Endothelial cell of umbilical vein (primary cell): ENCODE results near the gene EIF4E. TPM values are rescaled to one million over a fixed set of nuclear protein-coding genes. Genes with fewer than 3 reads are reported as not detected.

Experiments
- BruUV-seq: library from RNA; stranded (reverse); fragments of 400-500 nt; replicated peaks from 2 replicates; lab custom pipeline; 2021; lab: Mats Ljungman, UMichigan
- CTCF ChIA-PET: fragments of 300-600, 350-600 bp; sonication (Branson Sonifier 250); formaldehyde crosslinking; loops from one replicate; lab custom pipeline; 2021; ENCODE audit warnings: antibody characterized with exemption, inconsistent platforms; lab: Charles Lee
- POLR2A ChIA-PET: fragments of 300-600, 350-600 bp; sonication (Branson Sonifier 250); formaldehyde crosslinking; loops from one replicate; lab custom pipeline; 2021; ENCODE audit warnings: antibody characterized with exemption, inconsistent platforms; lab: Charles Lee
- DNase-seq: peaks from one replicate; pipeline ENCODE4 v3.0.0-alpha.2; 2011; ENCODE audit warnings: low read depth, low spot score
- FAIRE-seq: peaks from 2 replicates; lab custom pipeline; 2011; peaks lifted over from hg19 to GRCh38; lab: Jason Lieb, UNC
- H2AFZ ChIP-seq: 2 replicates; pipeline ENCODE4 v1.6.0; 2012; ENCODE audit warnings: low read depth, low read length, control low read depth, inconsistent platforms
- H3K27ac ChIP-seq: 2 replicates; pipeline ENCODE4 v1.5.1; 2011; ENCODE audit warnings: low read depth, mild to moderate bottlenecking, control low read depth, low read length, moderate library complexity; ENCODE audit not compliant: insufficient read depth
- H3K27me3 ChIP-seq, 2 experiments: 2 replicates each; pipeline versions ENCODE4 v1.6.0 to v1.6.1; 2011; ENCODE audit warnings: low read length in 2 of 2, mixed read lengths in 1 of 2; ENCODE audit not compliant: control insufficient read depth in 2 of 2, insufficient read depth in 2 of 2
- H3K36me3 ChIP-seq, 2 experiments: 2 replicates in 1 of 2; 3 replicates in 1 of 2; pipeline ENCODE4 v1.5.1; 2011; ENCODE audit warnings: low read length in 2 of 2, mild to moderate bottlenecking in 1 of 2, moderate library complexity in 1 of 2; ENCODE audit not compliant: control insufficient read depth in 2 of 2, insufficient read depth in 2 of 2; ENCODE audit errors: extremely low read depth in 1 of 2
- H3K4me1 ChIP-seq: 3 replicates; pipeline ENCODE4 v1.5.1; 2011; ENCODE audit warnings: mild to moderate bottlenecking, low read length; ENCODE audit not compliant: control insufficient read depth, insufficient read depth; ENCODE audit errors: extremely low read depth
- H3K4me2 ChIP-seq: 2 replicates; pipeline ENCODE4 v1.6.1; 2011; ENCODE audit warnings: low read length, control low read depth, mixed read lengths; ENCODE audit not compliant: insufficient read depth
- H3K4me3 ChIP-seq, 3 experiments: fragments of 200-600 bp in 1 of 3; sonication (generic), shearing (Covaris generic) in 1 of 3; replicated peaks in 1 of 3; 2 replicates each; pipeline ENCODE4 v1.5.1; 2011 to 2016; ENCODE audit warnings: control low read depth in 3 of 3, low read length in 3 of 3, mild to moderate bottlenecking in 2 of 3, inconsistent platforms in 1 of 3, low read depth in 1 of 3, moderate library complexity in 1 of 3; ENCODE audit not compliant: insufficient read depth in 1 of 3
- H3K79me2 ChIP-seq: 2 replicates; pipeline ENCODE4 v1.6.0; 2012; ENCODE audit warnings: low read length, inconsistent platforms; ENCODE audit not compliant: control insufficient read depth, insufficient read depth
- H3K9ac ChIP-seq: replicated peaks from 2 replicates; pipeline ENCODE3; 2011; ENCODE audit warnings: low read length, control low read depth; ENCODE audit not compliant: insufficient read depth; ENCODE audit errors: extremely low read depth
- H3K9me1 ChIP-seq: replicated peaks from 3 replicates; pipeline ENCODE4 v1.6.0; 2011; ENCODE audit warnings: mild to moderate bottlenecking, low read length; ENCODE audit not compliant: control insufficient read depth, insufficient read depth; ENCODE audit errors: extremely low read depth
- H3K9me3 ChIP-seq: replicated peaks from 2 replicates; pipeline ENCODE4 v1.5.1; 2012; ENCODE audit warnings: low read length, inconsistent platforms; ENCODE audit not compliant: control insufficient read depth, insufficient read depth
- H4K20me1 ChIP-seq: replicated peaks from 2 replicates; pipeline ENCODE3; 2011; ENCODE audit warnings: mild to moderate bottlenecking, low read length; ENCODE audit not compliant: control insufficient read depth, insufficient read depth; ENCODE audit errors: extremely low read depth
- EZH2 ChIP-seq: IDR thresholded peaks from 2 replicates; pipeline ENCODE4 v1.6.1; 2012; ENCODE audit warnings: borderline replicate concordance, low read depth, mild to moderate bottlenecking, moderate library complexity, low read length, inconsistent platforms; ENCODE audit not compliant: severe bottlenecking
- FOS ChIP-seq: IDR thresholded peaks from 2 replicates; pipeline ENCODE4 v1.6.1; 2011; ENCODE audit warnings: mild to moderate bottlenecking, low read length, moderate library complexity, borderline replicate concordance; ENCODE audit not compliant: insufficient read depth
- GATA2 ChIP-seq: IDR thresholded peaks from 2 replicates; pipeline ENCODE4 v1.7.0; 2011; ENCODE audit warnings: low read depth, mild to moderate bottlenecking, moderate library complexity, mixed read lengths, low read length; ENCODE audit not compliant: insufficient read length, insufficient read depth
- JUN ChIP-seq: IDR thresholded peaks from 2 replicates; pipeline ENCODE4 v1.6.1; 2011; ENCODE audit warnings: borderline replicate concordance, low read depth; ENCODE audit not compliant: insufficient read length, insufficient read depth
- MAX ChIP-seq: IDR thresholded peaks from 2 replicates; pipeline ENCODE4 v1.6.1; 2011; ENCODE audit not compliant: insufficient read depth, insufficient read length
- MYC ChIP-seq: IDR thresholded peaks from one replicate; pipeline ENCODE4 v1.6.1; 2011; ENCODE audit warnings: mild to moderate bottlenecking, low read depth, low read length
- POLR2A ChIP-seq: IDR thresholded peaks from 2 replicates; pipeline ENCODE4 v1.6.1; 2012; ENCODE audit warnings: low read depth, mild to moderate bottlenecking, control low read depth, low read length
- POLR2AphosphoS5 ChIP-seq: IDR thresholded peaks from 2 replicates; pipeline ENCODE4 v1.6.1; 2012; ENCODE audit warnings: low read depth, mild to moderate bottlenecking, control low read depth, low read length, moderate library complexity; ENCODE audit not compliant: insufficient read depth
- dilution Hi-C: fragments of 300-500 bp; cut with MboI; formaldehyde crosslinking; loops from one replicate; pipeline ENCODE4 v1.15.0; 2019; ENCODE audit warnings: low sequenced_read_pairs; ENCODE audit not compliant: extremely low pct_ligation_motif_present
- intact Hi-C: fragments of 100-400 bp; cut with micrococcal nuclease; formaldehyde crosslinking; loops from one replicate; pipeline ENCODE4 v1.10.0; 2022
- polyA plus RNA-seq, 4 experiments: library from polyadenylated mRNA; depleted of rRNA in 3 of 4; stranded (reverse) in 3 of 4; unstranded in 1 of 4; fragments of >200 nt; gene quantifications; 2 replicates each; pipeline versions ENCODE4 v1.2.1 to v1.2.3, GENCODE V29; 2011 to 2012; ENCODE audit warnings: missing spikeins in 1 of 4
- total RNA-seq: library from RNA; stranded (reverse); gene quantifications from 2 replicates; pipeline ENCODE4 v1.2.3, GENCODE V29; 2021
- TF ChIP-seq, protein P1 (sequence below), 2 donors: IDR thresholded peaks; 1 replicate in 1 of 2; 2 replicates in 1 of 2; pipeline ENCODE4 v1.5.1; 2011; ENCODE audit warnings: low read length in 2 of 2, mild to moderate bottlenecking in 2 of 2, moderate library complexity in 2 of 2, control low read depth in 1 of 2, inconsistent platforms in 1 of 2, low read depth in 1 of 2; ENCODE audit not compliant: insufficient read depth in 1 of 2; ENCODE audit errors: extremely low read depth in 1 of 2

Gene EIF4E
- total and polyA plus RNA-seq, 2 donors (not counting 3 experiments of a cell fraction or from before 2014, with no cell fraction given) = 40.3 to 107 TPM

DNA sequence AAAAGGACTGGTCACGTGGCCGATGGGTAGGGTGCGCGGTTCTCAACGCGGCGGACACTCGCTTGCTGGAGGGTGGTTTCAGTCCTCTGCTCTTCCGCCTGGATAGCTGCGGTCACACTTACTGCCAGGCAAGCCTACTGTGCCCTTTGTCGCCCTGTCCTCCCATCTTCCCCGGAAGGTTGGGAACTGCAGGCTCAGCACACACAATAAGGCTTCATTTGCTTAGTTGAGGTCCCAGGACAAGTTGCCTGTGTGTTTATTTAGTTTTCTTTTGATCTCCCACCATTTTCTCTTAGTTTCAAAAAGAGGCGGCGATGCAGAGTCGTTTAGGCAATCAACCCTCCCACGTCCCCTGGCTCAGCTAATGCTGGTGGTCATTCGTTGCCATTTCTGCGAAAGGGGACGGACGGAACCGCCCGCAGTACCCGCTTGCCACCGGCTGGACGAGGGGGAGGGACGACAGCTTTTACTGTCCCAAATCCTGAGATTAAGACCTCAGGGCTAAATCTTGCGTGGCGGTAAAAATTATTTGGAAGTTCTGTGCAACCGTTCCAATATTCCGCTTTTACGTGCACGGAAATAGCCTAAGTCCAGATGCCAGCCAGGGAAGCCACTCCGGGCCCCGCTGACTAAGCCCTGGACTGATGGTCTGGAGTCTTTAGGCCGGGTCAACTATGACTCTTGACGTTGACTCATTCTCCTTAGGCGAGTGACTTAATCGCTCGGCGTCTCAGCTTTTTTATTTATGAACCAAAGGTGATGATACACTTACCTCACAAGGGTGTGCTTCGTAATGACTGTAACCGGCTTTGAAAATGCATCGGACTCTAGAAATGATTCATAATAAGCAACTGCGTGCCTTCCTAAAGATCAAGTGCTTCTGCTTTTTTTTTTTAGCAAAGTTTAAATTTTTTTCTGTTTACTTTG lies 671 bp upstream of the EIF4E start:
- intact Hi-C loops = loop anchor here (1.0 to 10.0 kb wide), 10 partner anchors 39 to 667 kb away; partner anchors contain the start of genes METAP1, RAP1GDS1 and TRMT10A
- H3K27ac ChIP-seq = peak overlapping the region; percentile 93

More for the DNA sequence above, 671 bp upstream of the EIF4E start:
- H2AFZ ChIP-seq = peak overlapping the region; percentile 36
- dilution Hi-C loops = no loop called here
- H3K4me1 ChIP-seq = peaks cover 32% of the 10 kb centered on the region
- ChIA-PET POLR2A (interaction anchor here (0.7 to 1.7 kb wide), 6 partner anchors 9 to 265 kb away, joined by 3 to 9 read pairs (median 4); partner anchors contain the start of gene ADH5), CTCF (interaction anchor here (0.6 to 3.8 kb wide), 12 partner anchors 9 to 534 kb away, joined by 3 to 23 read pairs (median 4); partner anchors contain the start of gene METAP1)
- peak overlapping the region; percentile 79 for H3K4me2 ChIP-seq
- no peaks in the 10 kb centered on the region for H3K9me3 ChIP-seq
- H3K79me2 ChIP-seq = peaks cover 42% of the 10 kb centered on the region
- no peaks in the 10 kb centered on the region for H3K27me3 ChIP-seq
- peaks cover 3% of the 10 kb centered on the region for H4K20me1 ChIP-seq
- H3K9me1 ChIP-seq = no peaks in the 10 kb centered on the region
- peaks cover 2 to 8% of the 10 kb centered on the region in 2 experiments for H3K36me3 ChIP-seq
- peak overlapping the region; percentile 95 for H3K9ac ChIP-seq
- FAIRE-seq (peak; percentile 94), DNase-seq (peak; percentile 91)
- H3K4me3 ChIP-seq = peak overlapping the region; percentile 40 to 74 (median 66)
- TF ChIP-seq JUN (peak; percentile 83), MYC (no peak), POLR2A (peak; percentile 69), EZH2 (no peak), FOS (peak; percentile 98), MAX (no peak), GATA2 (no peak), POLR2AphosphoS5 (peak; percentile 66)
- TF ChIP-seq, protein P1, sequence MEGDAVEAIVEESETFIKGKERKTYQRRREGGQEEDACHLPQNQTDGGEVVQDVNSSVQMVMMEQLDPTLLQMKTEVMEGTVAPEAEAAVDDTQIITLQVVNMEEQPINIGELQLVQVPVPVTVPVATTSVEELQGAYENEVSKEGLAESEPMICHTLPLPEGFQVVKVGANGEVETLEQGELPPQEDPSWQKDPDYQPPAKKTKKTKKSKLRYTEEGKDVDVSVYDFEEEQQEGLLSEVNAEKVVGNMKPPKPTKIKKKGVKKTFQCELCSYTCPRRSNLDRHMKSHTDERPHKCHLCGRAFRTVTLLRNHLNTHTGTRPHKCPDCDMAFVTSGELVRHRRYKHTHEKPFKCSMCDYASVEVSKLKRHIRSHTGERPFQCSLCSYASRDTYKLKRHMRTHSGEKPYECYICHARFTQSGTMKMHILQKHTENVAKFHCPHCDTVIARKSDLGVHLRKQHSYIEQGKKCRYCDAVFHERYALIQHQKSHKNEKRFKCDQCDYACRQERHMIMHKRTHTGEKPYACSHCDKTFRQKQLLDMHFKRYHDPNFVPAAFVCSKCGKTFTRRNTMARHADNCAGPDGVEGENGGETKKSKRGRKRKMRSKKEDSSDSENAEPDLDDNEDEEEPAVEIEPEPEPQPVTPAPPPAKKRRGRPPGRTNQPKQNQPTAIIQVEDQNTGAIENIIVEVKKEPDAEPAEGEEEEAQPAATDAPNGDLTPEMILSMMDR (IDR thresholded peaks at IDR 0.05; ENCODE audit: extremely low read depth in 1 of 2, insufficient read depth in 1 of 2, low read depth in 1 of 2, low read length in 2 of 2) = no peak
- BruUV-seq = TSS peak; percentile 69
